Tibial nerve (tissue), 4 donors: ENCODE measurements around the gene SCPEP1.

Experiments used
- CTCF ChIP-seq, 5 experiments: fragments of 200-600 bp in 3 of 5; fragments of 450-650 bp in 2 of 5; sonication (generic) in 3 of 5; IDR thresholded peaks; one replicate each; pipeline ENCODE4 v1.5.1; 2016 to 2019; ENCODE audit warnings: antibody characterized with exemption in 5 of 5, mild to moderate bottlenecking in 3 of 5, moderate library complexity in 2 of 5
- EP300 ChIP-seq, 2 donors: sonication (generic); formaldehyde crosslinking; IDR thresholded peaks; one replicate each; pipeline ENCODE4 v1.6.1; 2017; ENCODE audit warnings: antibody characterized with exemption in 2 of 2, mild to moderate bottlenecking in 1 of 2

GRCh38 chr17:57043276-57043675 lies 65.3 kb downstream of the SCPEP1 start:
- TF ChIP-seq EP300 (IDR thresholded peaks at IDR 0.05) (no peak), CTCF (IDR thresholded peaks at IDR 0.05) (no peak)
